ENCODE data around the gene SCAI.

DNA sequence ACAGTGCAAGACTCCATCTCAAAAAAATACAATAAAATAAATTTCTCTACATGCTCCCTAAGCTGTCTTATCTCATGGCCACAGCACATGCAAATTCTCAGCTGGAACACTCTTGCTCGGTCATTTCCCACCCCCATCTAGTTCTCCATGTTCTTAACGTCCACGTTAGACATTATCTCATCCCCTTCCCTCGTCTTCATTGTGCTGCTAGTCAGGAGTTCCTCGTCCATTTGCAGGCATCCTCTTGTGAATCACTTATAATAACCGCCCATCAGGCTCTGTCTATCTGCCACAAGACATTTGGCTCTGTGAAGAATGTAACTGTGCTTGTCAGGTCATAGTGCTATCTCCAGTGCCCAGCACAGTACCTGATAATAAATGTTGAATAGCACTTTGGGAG, 169.5 kb downstream of the SCAI start:
- no peak for TF ChIP-seq TAF1 (IDR thresholded peaks at IDR 0.05; ENCODE audit: control insufficient read depth, extremely low read depth, insufficient read depth, low read length, severe bottlenecking)
- no peak for TF ChIP-seq RAD21 (CRISPR knock-in tag; conservative IDR thresholded peaks at IDR 0.05 in 1 of 2, IDR thresholded peaks at IDR 0.05 in 1 of 2)

Measured in K562 (cell line).